Fibroblast of skin of right biceps (primary cell): ENCODE results near the gene CCAR1.
"Not testable (repeated sequence)": the region's sequence is repeated elsewhere in the genome, so short reads cannot be mapped to it uniquely, and the experiment has no call there.

Experiments
- DNase-seq: peaks from one replicate; pipeline ENCODE4 v3.0.0-alpha.2; 2013

The CCAR1 gene

GRCh38 chr10:68828083-68828601, 107.1 kb downstream of the CCAR1 start:
- DNase-seq, result not testable (repeated sequence)

- DNase-seq, result no peak
Observed at GRCh38 chr10:68828833-68829232, 107.8 kb downstream of the CCAR1 start.

GRCh38 chr10:68829521-68829920, 108.5 kb downstream of the CCAR1 start:
- no peak for DNase-seq

GRCh38 chr10:68829952-68830351, 108.9 kb downstream of the CCAR1 start:
- DNase-seq, result no peak

GRCh38 chr10:68831961-68832455, 111.0 kb downstream of the CCAR1 start:
- no peak for DNase-seq

GRCh38 chr10:68832601-68833000, 111.6 kb downstream of the CCAR1 start:
- no peak for DNase-seq

GRCh38 chr10:68837626-68838322, 116.7 kb downstream of the CCAR1 start:
- no peak for DNase-seq

GRCh38 chr10:68840650-68841049, 119.6 kb downstream of the CCAR1 start:
- DNase-seq, result not testable (repeated sequence)
